RKO (cell line): ENCODE results near the gene ZBTB32.

Experiments
- DNase-seq: peaks from one replicate; pipeline ENCODE4 v3.0.0-alpha.2; 2016; ENCODE audit warnings: low spot score

The ZBTB32 gene

DNA sequence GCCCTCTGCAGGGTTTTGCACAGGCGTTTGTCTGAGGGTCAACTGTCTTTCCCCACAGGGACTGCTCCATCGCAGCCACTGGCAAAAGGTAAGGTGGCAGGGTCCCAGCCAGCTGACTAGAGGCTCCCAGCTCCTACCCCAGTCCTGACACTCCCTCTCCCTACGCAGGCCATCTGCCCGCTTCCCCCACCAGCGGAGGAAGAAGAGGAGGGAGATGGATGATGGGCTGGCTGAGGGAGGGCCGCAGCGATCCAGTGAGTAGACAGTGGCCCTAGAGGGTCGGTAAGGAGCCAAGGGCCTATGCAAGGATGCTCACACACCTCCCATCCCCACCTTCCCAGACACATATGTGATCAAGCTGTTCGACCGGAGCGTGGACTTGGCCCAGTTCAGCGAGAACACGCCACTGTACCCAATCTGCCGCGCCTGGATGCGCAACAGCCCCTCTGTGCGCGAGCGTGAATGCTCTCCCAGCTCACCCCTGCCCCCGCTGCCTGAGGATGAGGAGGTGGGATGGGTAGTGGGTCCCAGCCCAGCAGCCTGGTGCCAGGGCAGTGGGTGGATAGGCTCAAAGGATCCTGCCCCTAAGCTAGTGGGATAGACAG is 48.5 kb downstream of the ZBTB32 start:
- DNase-seq, result no peak

- DNase-seq, result no peak
These were observed 49.4 kb downstream of the ZBTB32 start for GRCh38 chr19:35753634-35754369.

DNA sequence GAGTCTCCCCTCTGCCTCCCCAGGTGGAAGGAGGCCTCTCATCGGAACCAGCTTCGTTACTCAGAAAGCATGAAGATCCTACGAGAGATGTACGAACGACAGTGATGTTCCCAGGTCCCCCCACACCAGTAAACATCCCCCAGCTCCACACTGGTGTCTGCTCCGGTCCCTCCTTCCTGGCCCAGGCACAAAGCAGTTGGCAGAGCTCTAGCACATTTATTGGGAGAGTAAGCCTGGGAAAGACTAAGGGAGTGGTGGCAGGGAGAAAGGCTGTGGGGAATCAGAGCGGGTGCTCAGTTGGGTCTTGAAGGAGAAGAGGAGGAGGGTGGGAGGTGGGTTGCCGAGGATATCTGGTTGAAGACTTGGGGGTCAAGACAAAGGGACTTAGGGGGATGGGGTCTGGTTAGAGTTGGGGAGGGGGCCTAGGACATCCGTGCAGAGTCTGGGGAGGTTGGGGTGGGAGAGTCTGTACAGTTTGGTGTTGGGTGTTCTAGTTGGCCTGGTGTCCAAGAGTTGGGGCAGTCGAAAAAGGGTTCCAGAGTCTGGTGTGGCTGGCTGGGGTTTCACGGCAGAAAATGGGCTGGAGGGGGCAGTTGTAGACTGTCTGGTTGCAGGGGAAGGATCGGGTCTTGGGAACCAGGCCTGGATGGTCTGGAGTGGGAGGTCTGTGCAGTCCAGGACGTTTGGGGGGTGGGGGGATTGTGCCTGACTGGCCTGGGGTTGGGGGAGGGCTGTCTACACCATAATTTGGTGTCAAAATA is 50.2 kb downstream of the ZBTB32 start:
- no peak for DNase-seq

DNA sequence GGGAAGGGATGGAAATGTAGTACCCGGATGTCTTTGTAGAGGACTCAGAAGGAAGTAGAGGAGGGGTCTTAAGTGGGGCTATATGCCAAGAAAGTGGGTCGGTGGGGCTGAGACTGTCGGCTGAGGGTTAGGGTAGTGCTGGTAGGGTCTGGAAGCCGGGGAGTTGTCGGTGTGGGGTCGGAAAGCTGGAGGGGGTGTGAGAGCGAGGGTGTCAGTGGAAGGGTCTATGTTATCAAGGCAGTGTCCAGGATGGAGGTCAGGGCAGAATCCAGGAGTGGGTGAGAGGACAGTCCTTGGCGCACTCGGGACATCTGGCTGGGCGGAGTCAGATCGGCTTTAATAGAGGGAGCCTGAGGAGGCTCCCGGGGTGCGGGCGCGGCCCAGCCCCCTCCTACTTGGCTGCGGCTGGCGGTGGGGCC is 50.8 kb downstream of the ZBTB32 start:
- no peak for DNase-seq

DNA sequence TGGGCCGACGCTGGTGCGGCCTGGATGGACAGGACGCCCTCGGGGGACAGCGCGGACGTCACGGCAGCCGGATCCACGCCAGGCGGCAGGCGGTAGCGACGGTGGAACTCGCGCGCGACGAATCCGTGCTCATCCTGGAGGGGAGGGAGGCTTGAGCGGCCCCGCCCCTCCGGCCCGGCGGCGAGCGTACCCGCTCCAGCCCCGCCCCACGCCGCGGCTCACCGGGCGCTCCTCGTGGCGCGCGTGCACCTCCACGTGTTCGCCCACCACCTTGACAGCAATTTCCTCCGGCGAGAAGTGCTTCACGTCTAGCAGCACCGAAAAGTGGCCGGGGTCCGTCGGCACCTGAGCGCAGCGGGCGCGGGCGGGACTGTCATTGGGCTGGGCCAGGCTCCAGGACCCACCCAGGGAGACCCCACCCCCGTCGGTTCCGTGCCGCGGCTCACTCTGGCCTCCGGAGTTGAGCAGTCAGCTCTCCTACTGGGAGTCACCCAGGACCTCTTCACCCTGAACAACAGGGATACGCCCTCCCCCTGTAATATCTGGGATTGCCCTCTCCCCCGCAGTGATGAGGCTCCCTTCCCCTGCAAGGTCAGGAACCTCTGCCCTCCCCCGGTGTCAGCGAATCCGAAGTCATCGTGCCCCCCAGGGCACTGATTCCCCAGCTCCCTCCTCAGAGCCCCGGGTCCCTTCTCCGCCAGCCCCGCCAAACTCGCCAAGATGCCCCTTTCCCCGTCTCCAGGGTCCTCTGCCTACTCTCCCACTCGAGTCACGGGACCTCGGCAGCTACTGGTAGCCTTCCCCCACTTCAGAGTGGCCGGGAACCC is 51.4 kb downstream of the ZBTB32 start:
- no peak for DNase-seq

DNA sequence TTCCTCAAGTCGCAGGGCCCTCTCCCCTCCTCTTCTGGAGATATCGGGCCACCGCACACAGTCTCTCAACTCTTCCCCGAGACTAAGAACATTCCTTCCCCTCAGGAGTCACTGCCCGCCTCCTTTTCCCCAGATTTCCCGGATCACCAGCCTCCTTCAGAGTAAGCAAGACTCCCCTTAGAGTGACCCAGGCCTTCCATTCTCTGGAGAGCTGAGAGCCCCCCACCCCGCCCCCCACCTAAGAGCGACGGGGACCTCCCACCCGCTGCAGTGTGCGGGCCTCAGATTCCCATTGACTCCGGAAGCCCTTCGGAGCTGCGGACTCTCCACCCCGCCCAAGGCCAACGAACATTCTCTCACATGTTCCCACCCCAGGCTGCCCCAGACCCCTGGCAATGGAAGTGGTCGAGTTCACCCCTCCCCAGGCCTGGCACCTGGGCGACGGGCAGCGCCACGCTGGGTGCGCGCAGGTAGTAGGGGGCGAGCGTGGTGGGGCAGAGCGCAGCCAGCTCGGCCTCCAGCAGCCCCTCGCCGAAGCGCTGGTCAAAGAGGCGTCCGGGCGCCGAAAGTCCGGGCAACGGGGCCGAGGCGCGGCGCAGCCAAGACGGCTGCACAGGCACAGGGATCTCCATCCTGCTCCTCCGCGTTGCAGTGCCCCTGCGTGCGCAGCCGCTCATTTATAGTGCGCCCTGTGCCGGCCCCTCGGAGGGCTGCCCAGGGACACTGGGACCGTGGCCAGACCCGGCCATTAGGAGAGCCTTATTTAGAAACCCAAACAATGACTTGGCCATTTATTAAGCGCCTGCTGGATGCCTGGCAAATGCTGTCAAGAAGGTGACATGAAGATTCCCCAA is 52.2 kb downstream of the ZBTB32 start, which contains the start of gene HSPB6:
Gene HSPB6, minus strand, starts transcription at position 653 of the 854 bp plus-strand sequence. Its CDS starts 21 bp downstream, at position 632.
- no peak for DNase-seq

DNA sequence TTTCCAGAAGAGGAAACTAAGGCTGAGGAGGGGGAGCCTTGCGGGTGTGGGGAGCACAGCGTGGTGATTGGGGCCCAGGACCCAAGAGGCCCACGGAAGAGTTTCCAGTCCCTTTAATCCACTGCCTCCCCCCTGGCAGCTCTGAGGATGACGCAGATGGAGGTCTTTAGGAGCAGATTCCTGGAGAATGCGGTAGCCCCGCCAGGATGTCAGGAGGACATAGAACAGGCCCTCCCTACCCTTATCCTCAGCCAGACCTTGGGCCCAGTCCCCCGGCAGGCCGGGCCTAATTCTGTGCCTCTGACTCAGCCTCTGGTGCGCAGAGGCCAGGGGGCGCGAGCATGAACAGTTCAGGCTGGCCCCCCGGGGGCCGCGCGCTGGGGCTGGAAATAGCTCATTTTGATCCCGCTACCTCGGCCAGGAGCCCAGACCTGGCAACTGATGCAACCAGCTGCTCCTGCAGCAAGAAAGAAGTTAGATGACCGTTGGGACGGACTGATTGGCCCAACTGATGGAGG is 52.9 kb downstream of the ZBTB32 start:
- DNase-seq, result peak; percentile 83

DNA sequence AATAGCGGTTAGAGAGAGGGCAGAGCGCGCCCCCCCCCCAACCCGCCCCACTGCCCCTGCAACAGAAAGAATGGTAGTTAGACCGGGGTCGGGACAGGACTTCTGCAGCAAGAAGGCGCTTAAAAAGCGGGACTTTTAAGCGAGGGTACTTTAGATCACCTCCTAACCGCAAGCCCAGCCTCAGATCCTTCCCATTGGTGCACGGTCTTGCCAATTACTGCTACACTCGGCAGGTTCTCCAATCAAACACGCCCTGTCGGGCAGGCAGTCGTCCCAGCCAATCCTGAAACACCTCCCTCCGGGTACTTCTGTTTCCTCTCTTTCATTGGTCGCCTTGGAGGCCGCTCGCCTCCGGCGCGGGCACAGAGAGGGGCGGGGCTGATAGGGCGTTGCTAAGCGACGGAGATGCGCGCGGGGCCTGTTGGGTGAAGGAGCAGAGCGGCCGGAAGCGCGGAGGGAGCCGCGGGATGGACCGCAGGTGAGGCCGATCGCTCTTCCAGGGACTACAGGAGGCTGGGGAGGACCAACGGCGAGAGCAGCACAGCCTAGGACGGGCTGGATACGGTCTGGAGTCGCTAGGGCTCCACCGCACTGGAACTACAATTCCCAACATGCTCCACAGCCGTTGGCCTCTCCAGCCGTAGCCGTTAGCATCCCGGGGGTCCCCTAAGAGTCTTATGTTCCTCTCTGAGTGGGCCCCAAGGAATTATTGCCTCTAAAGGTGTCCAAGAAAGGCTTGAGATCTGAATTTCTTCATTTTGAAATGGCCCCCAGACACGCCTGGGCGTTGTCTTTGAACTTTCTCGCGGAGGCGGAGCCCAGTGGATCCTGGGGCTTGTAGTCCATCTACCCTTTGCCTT is 53.6 kb downstream of the ZBTB32 start, which contains the start of gene PROSER3:
Gene PROSER3, plus strand, starts transcription at position 428 of the 860 bp plus-strand sequence. Its CDS starts 40 bp downstream, at position 468.
- DNase-seq, result peak; percentile 100

GRCh38 chr19:35759697-35760096 is 55.3 kb downstream of the ZBTB32 start:
- DNase-seq, result no peak

- no peak for DNase-seq
These were observed 56.5 kb downstream of the ZBTB32 start for GRCh38 chr19:35760711-35761349.

- no peak for DNase-seq
These were observed 60.3 kb downstream of the ZBTB32 start for GRCh38 chr19:35764432-35765315.
